Measurements from ENCODE around the gene OSBPL2.

Gene OSBPL2

GRCh38 chr20:62267543-62267942 is 29.2 kb downstream of the OSBPL2 start:
- TF ChIP-seq CEBPB (IDR thresholded peaks at IDR 0.05): no peak
- TF ChIP-seq, protein P1, sequence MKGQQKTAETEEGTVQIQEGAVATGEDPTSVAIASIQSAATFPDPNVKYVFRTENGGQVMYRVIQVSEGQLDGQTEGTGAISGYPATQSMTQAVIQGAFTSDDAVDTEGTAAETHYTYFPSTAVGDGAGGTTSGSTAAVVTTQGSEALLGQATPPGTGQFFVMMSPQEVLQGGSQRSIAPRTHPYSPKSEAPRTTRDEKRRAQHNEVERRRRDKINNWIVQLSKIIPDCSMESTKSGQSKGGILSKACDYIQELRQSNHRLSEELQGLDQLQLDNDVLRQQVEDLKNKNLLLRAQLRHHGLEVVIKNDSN (IDR thresholded peaks at IDR 0.05): no peak
- TF ChIP-seq, protein P2, sequence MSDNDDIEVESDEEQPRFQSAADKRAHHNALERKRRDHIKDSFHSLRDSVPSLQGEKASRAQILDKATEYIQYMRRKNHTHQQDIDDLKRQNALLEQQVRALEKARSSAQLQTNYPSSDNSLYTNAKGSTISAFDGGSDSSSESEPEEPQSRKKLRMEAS (IDR thresholded peaks at IDR 0.05): no peak
- TF ChIP-seq CREB1 (IDR thresholded peaks at IDR 0.05; ENCODE audit: low read depth): no peak
- TF ChIP-seq FOXM1 (IDR thresholded peaks at IDR 0.05; ENCODE audit: borderline replicate concordance, low read depth): no peak
- TF ChIP-seq TEAD4 (IDR thresholded peaks at IDR 0.05): no peak
- TF ChIP-seq EGR1 (IDR thresholded peaks at IDR 0.05): no peak
- TF ChIP-seq YY1 (IDR thresholded peaks at IDR 0.05; ENCODE audit: low read depth): no peak
- TF ChIP-seq, protein P3, sequence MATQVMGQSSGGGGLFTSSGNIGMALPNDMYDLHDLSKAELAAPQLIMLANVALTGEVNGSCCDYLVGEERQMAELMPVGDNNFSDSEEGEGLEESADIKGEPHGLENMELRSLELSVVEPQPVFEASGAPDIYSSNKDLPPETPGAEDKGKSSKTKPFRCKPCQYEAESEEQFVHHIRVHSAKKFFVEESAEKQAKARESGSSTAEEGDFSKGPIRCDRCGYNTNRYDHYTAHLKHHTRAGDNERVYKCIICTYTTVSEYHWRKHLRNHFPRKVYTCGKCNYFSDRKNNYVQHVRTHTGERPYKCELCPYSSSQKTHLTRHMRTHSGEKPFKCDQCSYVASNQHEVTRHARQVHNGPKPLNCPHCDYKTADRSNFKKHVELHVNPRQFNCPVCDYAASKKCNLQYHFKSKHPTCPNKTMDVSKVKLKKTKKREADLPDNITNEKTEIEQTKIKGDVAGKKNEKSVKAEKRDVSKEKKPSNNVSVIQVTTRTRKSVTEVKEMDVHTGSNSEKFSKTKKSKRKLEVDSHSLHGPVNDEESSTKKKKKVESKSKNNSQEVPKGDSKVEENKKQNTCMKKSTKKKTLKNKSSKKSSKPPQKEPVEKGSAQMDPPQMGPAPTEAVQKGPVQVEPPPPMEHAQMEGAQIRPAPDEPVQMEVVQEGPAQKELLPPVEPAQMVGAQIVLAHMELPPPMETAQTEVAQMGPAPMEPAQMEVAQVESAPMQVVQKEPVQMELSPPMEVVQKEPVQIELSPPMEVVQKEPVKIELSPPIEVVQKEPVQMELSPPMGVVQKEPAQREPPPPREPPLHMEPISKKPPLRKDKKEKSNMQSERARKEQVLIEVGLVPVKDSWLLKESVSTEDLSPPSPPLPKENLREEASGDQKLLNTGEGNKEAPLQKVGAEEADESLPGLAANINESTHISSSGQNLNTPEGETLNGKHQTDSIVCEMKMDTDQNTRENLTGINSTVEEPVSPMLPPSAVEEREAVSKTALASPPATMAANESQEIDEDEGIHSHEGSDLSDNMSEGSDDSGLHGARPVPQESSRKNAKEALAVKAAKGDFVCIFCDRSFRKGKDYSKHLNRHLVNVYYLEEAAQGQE (IDR thresholded peaks at IDR 0.05; ENCODE audit: low read depth): no peak
- no peak for TF ChIP-seq TAF1 (IDR thresholded peaks at IDR 0.05; ENCODE audit: low read depth)
- no peak for TF ChIP-seq NFIC (IDR thresholded peaks at IDR 0.05)
- TF ChIP-seq TCF12 (IDR thresholded peaks at IDR 0.05; ENCODE audit: low read depth): no peak
- no peak for TF ChIP-seq ZBTB7A (IDR thresholded peaks at IDR 0.05; ENCODE audit: low read depth)
- no peak for TF ChIP-seq EP300 (IDR thresholded peaks at IDR 0.05; ENCODE audit: borderline replicate concordance)
- no peak for TF ChIP-seq RAD21 (IDR thresholded peaks at IDR 0.05; ENCODE audit: low read depth)

DNA sequence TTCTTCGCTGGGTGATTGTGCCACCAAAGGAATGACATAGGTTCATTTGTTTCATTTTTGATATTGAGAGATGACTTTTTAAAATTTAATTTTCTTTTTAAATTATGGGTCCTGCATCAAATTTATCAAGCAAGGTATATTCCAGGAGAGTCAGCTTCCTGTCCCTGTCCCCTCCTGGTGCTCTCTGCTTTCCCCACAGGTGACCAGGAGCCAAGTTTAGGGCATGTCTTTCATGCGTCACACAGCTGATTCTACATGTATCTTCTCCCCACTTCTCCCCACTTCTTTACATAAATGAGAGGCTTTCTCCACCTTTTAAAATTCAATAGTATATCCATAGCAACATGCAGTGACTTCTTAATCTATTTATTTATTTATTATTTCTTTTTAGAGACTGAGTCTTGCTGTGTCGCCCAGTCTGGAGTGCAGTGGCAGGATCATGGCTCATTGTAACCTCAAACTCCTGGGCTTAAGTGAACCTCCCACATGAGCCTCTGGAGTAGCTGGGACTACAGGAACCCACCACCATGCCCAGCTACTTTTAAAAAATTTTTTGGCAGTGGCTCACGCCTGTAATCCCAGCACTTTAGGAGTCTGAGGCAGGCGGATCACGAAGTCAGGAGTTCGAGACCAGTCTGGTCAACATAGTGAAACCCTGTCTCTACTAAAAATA is 30.0 kb downstream of the OSBPL2 start:
- TF ChIP-seq, protein P2 (IDR thresholded peaks at IDR 0.05): no peak
- TF ChIP-seq, protein P3 (IDR thresholded peaks at IDR 0.05; ENCODE audit: low read depth): no peak
- no peak for TF ChIP-seq CEBPB (IDR thresholded peaks at IDR 0.05)
- TF ChIP-seq TAF1 (IDR thresholded peaks at IDR 0.05; ENCODE audit: low read depth): no peak
- no peak for TF ChIP-seq RAD21 (IDR thresholded peaks at IDR 0.05; ENCODE audit: low read depth)
- TF ChIP-seq, protein P1 (IDR thresholded peaks at IDR 0.05): no peak
- TF ChIP-seq NFIC (IDR thresholded peaks at IDR 0.05): no peak
- no peak for TF ChIP-seq TEAD4 (IDR thresholded peaks at IDR 0.05)
- no peak for TF ChIP-seq FOXM1 (IDR thresholded peaks at IDR 0.05; ENCODE audit: borderline replicate concordance, low read depth)
- no peak for TF ChIP-seq CREB1 (IDR thresholded peaks at IDR 0.05; ENCODE audit: low read depth)
- TF ChIP-seq ZBTB7A (IDR thresholded peaks at IDR 0.05; ENCODE audit: low read depth): no peak
- TF ChIP-seq EGR1 (IDR thresholded peaks at IDR 0.05): no peak

- TF ChIP-seq FOXM1 (IDR thresholded peaks at IDR 0.05; ENCODE audit: borderline replicate concordance, low read depth): no peak
Measured at GRCh38 chr20:62269378-62269777, 31.1 kb downstream of the OSBPL2 start.

DNA sequence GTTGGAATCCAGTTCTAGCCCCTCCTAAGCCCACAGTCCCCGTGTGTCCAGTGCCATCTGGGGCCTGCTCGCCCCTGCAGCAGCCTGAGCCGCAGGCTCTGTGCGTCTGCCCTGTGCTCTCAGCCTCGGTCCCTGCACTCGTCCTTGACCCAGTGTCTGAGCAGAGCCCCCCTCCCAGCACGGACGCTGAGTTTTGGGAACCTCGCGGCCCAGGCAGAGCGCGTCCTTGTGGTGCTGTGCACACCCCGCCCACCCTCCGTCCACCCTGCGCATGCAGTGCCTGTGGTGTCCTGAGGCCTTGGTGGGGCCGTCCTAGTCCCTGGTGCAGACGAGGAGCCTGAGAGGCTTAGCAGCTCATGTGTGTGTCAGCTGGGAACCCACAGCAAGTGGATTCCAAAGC is 31.6 kb downstream of the OSBPL2 start:
- no peak for TF ChIP-seq TEAD4 (IDR thresholded peaks at IDR 0.05)

DNA sequence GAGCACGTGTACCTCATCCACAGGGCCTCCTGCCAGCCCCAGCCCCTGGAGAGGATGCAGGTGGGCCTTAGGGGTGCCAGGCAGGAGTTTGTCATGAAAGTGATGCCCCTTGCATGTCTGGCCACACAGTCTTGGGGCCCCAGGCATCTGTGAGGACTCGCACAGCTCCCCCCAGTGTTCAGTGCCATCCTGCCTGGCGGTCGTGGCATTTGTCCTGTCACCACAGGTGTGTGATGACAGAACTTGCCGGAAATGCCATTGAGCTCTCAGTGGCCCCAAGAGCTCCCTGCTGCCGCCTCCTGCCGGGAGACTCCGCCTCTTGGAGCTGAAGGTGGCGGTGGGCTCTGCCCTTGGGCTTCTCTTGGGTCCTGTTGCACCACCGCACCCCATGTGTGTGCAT is 33.9 kb downstream of the OSBPL2 start:
- TF ChIP-seq TAF1 (IDR thresholded peaks at IDR 0.05; ENCODE audit: low read depth): no peak
- no peak for TF ChIP-seq NFIC (IDR thresholded peaks at IDR 0.05)
- TF ChIP-seq EGR1 (IDR thresholded peaks at IDR 0.05): no peak
- TF ChIP-seq, protein P1 (IDR thresholded peaks at IDR 0.05): no peak
- no peak for TF ChIP-seq FOXM1 (IDR thresholded peaks at IDR 0.05; ENCODE audit: borderline replicate concordance, low read depth)
- TF ChIP-seq ZBTB7A (IDR thresholded peaks at IDR 0.05; ENCODE audit: low read depth): no peak
- no peak for TF ChIP-seq TCF12 (IDR thresholded peaks at IDR 0.05; ENCODE audit: low read depth)
- TF ChIP-seq TEAD4 (IDR thresholded peaks at IDR 0.05): no peak
- no peak for TF ChIP-seq CREB1 (IDR thresholded peaks at IDR 0.05; ENCODE audit: low read depth)
- TF ChIP-seq, protein P3 (IDR thresholded peaks at IDR 0.05; ENCODE audit: low read depth): no peak
- no peak for TF ChIP-seq YY1 (IDR thresholded peaks at IDR 0.05; ENCODE audit: low read depth)
- TF ChIP-seq RAD21 (IDR thresholded peaks at IDR 0.05; ENCODE audit: low read depth): no peak

All from Ishikawa (cell line).